NT2/D1 (cell line): ENCODE data around the gene LMNB1.
"Not testable (repeated sequence)": the region's sequence is repeated elsewhere in the genome, so short reads cannot be mapped to it uniquely, and the experiment has no call there.

ENCODE experiments used
- DNase-seq: peaks from one replicate; pipeline ENCODE4 v3.0.0-alpha.2; 2011; ENCODE audit warnings: low read depth, low spot score
- H3K27me3 ChIP-seq: 2 replicates; pipeline ENCODE4 v1.6.0; 2011; ENCODE audit warnings: mild to moderate bottlenecking; ENCODE audit not compliant: insufficient read length, insufficient read depth
- H3K36me3 ChIP-seq: 2 replicates; pipeline ENCODE4 v1.6.1; 2011; ENCODE audit warnings: mild to moderate bottlenecking, low read length, mixed read lengths; ENCODE audit not compliant: insufficient read depth, insufficient read length
- H3K4me1 ChIP-seq: 2 replicates; pipeline ENCODE4 v1.5.1; 2011; ENCODE audit not compliant: insufficient read depth, insufficient read length
- H3K4me3 ChIP-seq: 2 replicates; pipeline ENCODE4 v1.5.1; 2011; ENCODE audit warnings: low read depth; ENCODE audit not compliant: insufficient read length
- H3K9ac ChIP-seq: 2 replicates; pipeline ENCODE4 v1.6.0; 2011; ENCODE audit warnings: low read depth; ENCODE audit not compliant: insufficient read length
- H3K9me3 ChIP-seq: 2 replicates; pipeline ENCODE4 v1.5.1; 2011; ENCODE audit warnings: mild to moderate bottlenecking, low read length; ENCODE audit not compliant: insufficient read depth
- SUZ12 ChIP-seq: IDR thresholded peaks from 2 replicates; pipeline ENCODE4 v1.6.1; 2011; ENCODE audit not compliant: insufficient read length, insufficient read depth; ENCODE audit errors: extremely low read depth
- YY1 ChIP-seq: IDR thresholded peaks from 2 replicates; pipeline ENCODE4 v1.6.1; 2011; ENCODE audit not compliant: insufficient read length, insufficient read depth
- ZNF274 ChIP-seq: IDR thresholded peaks from 2 replicates; pipeline ENCODE4 v1.6.1; 2011; ENCODE audit warnings: mild to moderate bottlenecking, low read depth, low read length

LMNB1 gene

GRCh38 chr5:126831156-126831555 is 54.2 kb downstream of the LMNB1 start:
- Histone ChIP-seq H3K9ac (no peak overlapping the region), H3K4me3 (no peak overlapping the region), H3K9me3 (no peaks in the 10 kb centered on the region), H3K36me3 (peaks cover 66% of the 10 kb centered on the region), H3K4me1 (no peaks in the 10 kb centered on the region), H3K27me3 (no peaks in the 10 kb centered on the region)
- no peak for TF ChIP-seq SUZ12
- no peak for TF ChIP-seq YY1
- TF ChIP-seq ZNF274: no peak
- DNase-seq: no peak

- Histone ChIP-seq H3K4me1 (no peaks in the 10 kb centered on the region), H3K9me3 (no peaks in the 10 kb centered on the region), H3K36me3 (peaks cover 34% of the 10 kb centered on the region), H3K27me3 (no peaks in the 10 kb centered on the region), H3K4me3 (no peak overlapping the region), H3K9ac (no peak overlapping the region)
- no peak for DNase-seq
- no peak for TF ChIP-seq SUZ12
- TF ChIP-seq YY1: no peak
- no peak for TF ChIP-seq ZNF274
These were observed 59.8 kb downstream of the LMNB1 start for GRCh38 chr5:126836778-126837177.

GRCh38 chr5:126837242-126837641 is 60.3 kb downstream of the LMNB1 start:
- Histone ChIP-seq H3K4me1 (no peaks in the 10 kb centered on the region), H3K9ac (no peak overlapping the region), H3K9me3 (no peaks in the 10 kb centered on the region), H3K4me3 (no peak overlapping the region), H3K36me3 (peaks cover 33% of the 10 kb centered on the region), H3K27me3 (no peaks in the 10 kb centered on the region)
- TF ChIP-seq SUZ12: no peak
- TF ChIP-seq YY1: no peak
- TF ChIP-seq ZNF274: no peak
- DNase-seq: no peak

GRCh38 chr5:126837906-126838539 is 61.1 kb downstream of the LMNB1 start:
- TF ChIP-seq YY1 (no peak), ZNF274 (no peak), SUZ12 (no peak)

GRCh38 chr5:126839407-126839806 is 62.5 kb downstream of the LMNB1 start:
- not testable (repeated sequence) for H3K9me3 ChIP-seq, H3K9ac ChIP-seq, H3K4me3 ChIP-seq, H3K4me1 ChIP-seq, H3K27me3 ChIP-seq
- DNase-seq: peak; percentile 50
- H3K36me3 ChIP-seq: peaks cover 13% of the 10 kb centered on the region

More at GRCh38 chr5:126837906-126838539, 61.1 kb downstream of the LMNB1 start:
- H3K9ac ChIP-seq: no peak overlapping the region
- no peak overlapping the region for H3K4me3 ChIP-seq
- no peak for DNase-seq
- H3K9me3 ChIP-seq: no peaks in the 10 kb centered on the region
- no peaks in the 10 kb centered on the region for H3K27me3 ChIP-seq
- peaks cover 26% of the 10 kb centered on the region for H3K36me3 ChIP-seq
- H3K4me1 ChIP-seq: no peaks in the 10 kb centered on the region

GRCh38 chr5:126843375-126843774 is 66.4 kb downstream of the LMNB1 start:
- not testable (repeated sequence) for H3K27me3 ChIP-seq, DNase-seq, H3K36me3 ChIP-seq, H3K4me1 ChIP-seq, H3K4me3 ChIP-seq, H3K9me3 ChIP-seq, H3K9ac ChIP-seq

GRCh38 chr5:126845470-126846070 is 68.6 kb downstream of the LMNB1 start:
- H3K9ac ChIP-seq: not testable (repeated sequence)

GRCh38 chr5:126846344-126846743 is 69.4 kb downstream of the LMNB1 start:
- H3K9ac ChIP-seq: no peak overlapping the region
- no peaks in the 10 kb centered on the region for H3K27me3 ChIP-seq
- DNase-seq: no peak
- H3K36me3 ChIP-seq: no peaks in the 10 kb centered on the region
- TF ChIP-seq YY1: no peak
- TF ChIP-seq ZNF274: no peak
- no peak for TF ChIP-seq SUZ12
- H3K9me3 ChIP-seq: no peaks in the 10 kb centered on the region
- H3K4me1 ChIP-seq: peaks cover 5% of the 10 kb centered on the region
- no peak overlapping the region for H3K4me3 ChIP-seq

More at GRCh38 chr5:126845470-126846070, 68.6 kb downstream of the LMNB1 start:
- H3K27me3 ChIP-seq, DNase-seq, H3K36me3 ChIP-seq, H3K9me3 ChIP-seq, H3K4me1 ChIP-seq, H3K4me3 ChIP-seq: not testable (repeated sequence)
